Panc1 (cell line): ENCODE data around the gene TSHR. TPM values are rescaled to one million over a fixed set of nuclear protein-coding genes. Genes with fewer than 3 reads are reported as not detected.

Source experiments
- ATAC-seq: fragments of 200-7000 bp; cut with Tn5 transposase; 2 replicates; pipeline ENCODE4 v1.9.1; 2020; ENCODE audit warnings: mild to moderate bottlenecking, moderate library complexity
- BruUV-seq: library from RNA; stranded (reverse); fragments of 400-500 nt; replicated peaks from 2 replicates; lab custom pipeline; 2021; lab: Mats Ljungman, UMichigan
- CTCF ChIA-PET: fragments of 300-600 bp; sonication (Branson Sonifier 250); formaldehyde crosslinking; loops from one replicate; lab custom pipeline; 2022; ENCODE audit warnings: antibody characterized with exemption; lab: Charles Lee
- POLR2A ChIA-PET: fragments of 300-600 bp; sonication (Branson Sonifier 250); formaldehyde crosslinking; loops from one replicate; lab custom pipeline; 2022; ENCODE audit warnings: antibody characterized with exemption; lab: Charles Lee
- DNase-seq: peaks from one replicate; pipeline ENCODE4 v3.0.0-alpha.2; 2010; ENCODE audit warnings: low read depth, low spot score
- H3K27ac ChIP-seq: 2 replicates; pipeline ENCODE4 v1.5.1; 2011; ENCODE audit warnings: mild to moderate bottlenecking, low read length, inconsistent platforms
- H3K27me3 ChIP-seq: fragments of 200-500 bp; sonication (Bioruptor generic); 2 replicates; pipeline ENCODE4 v1.6.0; 2014; ENCODE audit warnings: low read length, inconsistent platforms; ENCODE audit not compliant: control insufficient read depth, insufficient read depth
- H3K36me3 ChIP-seq: fragments of 200-500 bp; sonication (Bioruptor generic); 2 replicates; pipeline ENCODE4 v1.5.1; 2014; ENCODE audit warnings: inconsistent platforms, mild to moderate bottlenecking, low read length, moderate library complexity; ENCODE audit not compliant: control insufficient read depth, insufficient read depth
- H3K4me1 ChIP-seq: 2 replicates; pipeline ENCODE4 v1.5.1; 2011; ENCODE audit warnings: inconsistent platforms, mild to moderate bottlenecking, low read length, moderate library complexity; ENCODE audit not compliant: control insufficient read depth, insufficient read depth
- H3K4me3 ChIP-seq, 2 experiments: 2 replicates each; pipeline ENCODE4 v1.5.1; 2011 to 2012; ENCODE audit warnings: low read depth in 2 of 2, low read length in 2 of 2, mild to moderate bottlenecking in 2 of 2, inconsistent platforms in 1 of 2, moderate library complexity in 1 of 2
- H3K9me3 ChIP-seq: fragments of 200-500 bp; sonication (Bioruptor generic); 2 replicates; pipeline ENCODE4 v1.5.1; 2014; ENCODE audit warnings: low read depth, mild to moderate bottlenecking, inconsistent platforms, low read length, moderate library complexity; ENCODE audit not compliant: control insufficient read depth, insufficient read depth
- CTCF ChIP-seq: fragments of 450-650 bp; IDR thresholded peaks from 2 replicates; pipeline ENCODE4 v1.5.1; 2017; ENCODE audit warnings: mild to moderate bottlenecking
- POLR2AphosphoS5 ChIP-seq: IDR thresholded peaks from 2 replicates; pipeline ENCODE4 v1.6.1; 2012; ENCODE audit warnings: mild to moderate bottlenecking, low read depth, low read length, moderate library complexity
- REST ChIP-seq, 2 experiments: IDR thresholded peaks; 2 replicates each; pipeline ENCODE4 v1.6.1; 2011 to 2012; ENCODE audit warnings: low read depth in 2 of 2, control low read depth in 1 of 2, low read length in 1 of 2, mild to moderate bottlenecking in 1 of 2, moderate library complexity in 1 of 2; ENCODE audit not compliant: insufficient read depth in 1 of 2
- SIN3A ChIP-seq: IDR thresholded peaks from 2 replicates; pipeline ENCODE4 v1.6.1; 2012; ENCODE audit warnings: low read depth, mild to moderate bottlenecking, low read length, moderate library complexity, borderline replicate concordance; ENCODE audit not compliant: insufficient read depth
- TCF7L2 ChIP-seq: IDR thresholded peaks from 2 replicates; pipeline ENCODE4 v1.6.1; 2011; ENCODE audit warnings: mild to moderate bottlenecking, low read depth, low read length, inconsistent platforms
- in situ Hi-C: cut with HindIII; loops from 2 replicates; pipeline ENCODE4 v1.10.0; 2016; ENCODE audit warnings: low sequenced_read_pairs, low pct_unique_long_range_greater_than_20kb
- intact Hi-C: fragments of 100-400 bp; cut with micrococcal nuclease; formaldehyde crosslinking; loops from one replicate; pipeline ENCODE4 v1.10.0; 2022; ENCODE audit not compliant: unreplicated experiment
- total RNA-seq: library from RNA; stranded (reverse); gene quantifications from one replicate; pipeline ENCODE4 v1.2.1, GENCODE V29; 2021; ENCODE audit not compliant: unreplicated experiment

TSHR gene
- total RNA-seq, 1 experiment from 2014 or later, result not detected

GRCh38 chr14:80988192-80988591 lies 32.8 kb downstream of the TSHR start:
- ChIA-PET CTCF (interaction anchor here (1.1 kb wide), 1 partner anchor 33 kb away, joined by 7 read pairs; the partner anchor contains the start of gene TSHR), POLR2A (no interaction called here)
- BruUV-seq, result no TSS peak

GRCh38 chr14:80988735-80989429 lies 33.5 kb downstream of the TSHR start:
- Histone ChIP-seq H3K4me3 (no peak overlapping the region), H3K36me3 (no peaks in the 10 kb centered on the region), H3K27me3 (peaks cover 2% of the 10 kb centered on the region; the same call in 1 of the 2 replicates), H3K27ac (no peak overlapping the region), H3K4me1 (no peaks in the 10 kb centered on the region), H3K9me3 (no peaks in the 10 kb centered on the region)
- TF ChIP-seq SIN3A, result no peak
- no peak for TF ChIP-seq REST (IDR thresholded peaks at IDR 0.05; ENCODE audit: insufficient read depth in 1 of 2, low read depth in 2 of 2, low read length in 1 of 2)
- TF ChIP-seq POLR2AphosphoS5, result no peak
- TF ChIP-seq TCF7L2, result no peak
- intact Hi-C loops, result no loop called here
- ChIA-PET CTCF (interaction anchor here (0.6 kb wide), 1 partner anchor 87 kb away, joined by 3 read pairs; no protein-coding TSS in a partner anchor), POLR2A (no interaction called here)
- BruUV-seq, result no TSS peak
- no peak for DNase-seq
- no peak for ATAC-seq
- in situ Hi-C loops, result no loop called here

More at GRCh38 chr14:80988192-80988591, 32.8 kb downstream of the TSHR start:
- Histone ChIP-seq H3K4me3 (no peak overlapping the region), H3K27me3 (peaks cover 2% of the 10 kb centered on the region; the same call in 1 of the 2 replicates), H3K9me3 (no peaks in the 10 kb centered on the region), H3K4me1 (no peaks in the 10 kb centered on the region), H3K36me3 (no peaks in the 10 kb centered on the region), H3K27ac (no peak overlapping the region)
- in situ Hi-C loops, result no loop called here
- no peak for TF ChIP-seq TCF7L2
- no peak for TF ChIP-seq REST (IDR thresholded peaks at IDR 0.05; ENCODE audit: insufficient read depth in 1 of 2, low read depth in 2 of 2, low read length in 1 of 2)
- no peak for TF ChIP-seq SIN3A
- no peak for TF ChIP-seq CTCF
- TF ChIP-seq POLR2AphosphoS5, result no peak
- ATAC-seq, result no peak
- no peak for DNase-seq
- intact Hi-C loops, result no loop called here
